Mononuclear cell (primary cell): Measurements from ENCODE around the gene CNOT6. TPM values are rescaled to one million over a fixed set of nuclear protein-coding genes. Genes with fewer than 3 reads are reported as not detected.
"Not testable (repeated sequence)": the region's sequence is repeated elsewhere in the genome, so short reads cannot be mapped to it uniquely, and the experiment has no call there.

Experiments
- H3K27me3 ChIP-seq: 2 replicates; pipeline ENCODE4 v1.6.0; 2011; ENCODE audit warnings: low read length, control low read depth; ENCODE audit not compliant: insufficient read depth
- H3K4me1 ChIP-seq: 2 replicates; pipeline ENCODE4 v1.5.1; 2011; ENCODE audit warnings: mild to moderate bottlenecking, low read length, control low read depth; ENCODE audit not compliant: insufficient read depth
- H3K4me3 ChIP-seq: 2 replicates; pipeline ENCODE4 v1.5.1; 2011; ENCODE audit warnings: mild to moderate bottlenecking, low read length, moderate library complexity
- H3K9me3 ChIP-seq: 2 replicates; pipeline ENCODE4 v1.5.1; 2011; ENCODE audit warnings: low read depth, mild to moderate bottlenecking, control low read depth, low read length
- total RNA-seq: library from RNA; depleted of rRNA; stranded (reverse); fragments of >200 nt; gene quantifications from one replicate; pipeline ENCODE4 v1.2.3, GENCODE V29; 2012

Gene CNOT6
- total RNA-seq, 1 donor: 8.1 TPM

DNA sequence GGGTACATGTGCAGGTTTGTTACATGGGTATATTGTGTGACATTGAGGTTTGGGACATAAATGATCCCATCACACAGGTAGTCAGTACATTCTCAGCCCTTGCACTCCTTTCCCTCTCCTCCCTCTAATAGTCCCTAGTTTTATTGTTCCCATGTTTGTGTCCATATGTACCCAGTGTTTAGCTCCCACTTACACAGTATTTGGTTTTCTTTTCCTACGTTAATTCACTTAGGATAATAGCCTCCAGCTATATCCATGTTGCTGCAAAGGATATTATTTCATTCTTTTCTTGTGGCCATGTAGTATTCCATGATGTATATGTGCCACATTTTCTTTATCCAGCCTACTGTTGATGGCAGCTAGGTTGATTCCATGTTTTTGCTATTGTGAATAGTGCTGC, 27.4 kb downstream of the CNOT6 start:
- no peak overlapping the region for H3K4me3 ChIP-seq
- H3K4me1 ChIP-seq: peaks cover 45% of the 10 kb centered on the region

DNA sequence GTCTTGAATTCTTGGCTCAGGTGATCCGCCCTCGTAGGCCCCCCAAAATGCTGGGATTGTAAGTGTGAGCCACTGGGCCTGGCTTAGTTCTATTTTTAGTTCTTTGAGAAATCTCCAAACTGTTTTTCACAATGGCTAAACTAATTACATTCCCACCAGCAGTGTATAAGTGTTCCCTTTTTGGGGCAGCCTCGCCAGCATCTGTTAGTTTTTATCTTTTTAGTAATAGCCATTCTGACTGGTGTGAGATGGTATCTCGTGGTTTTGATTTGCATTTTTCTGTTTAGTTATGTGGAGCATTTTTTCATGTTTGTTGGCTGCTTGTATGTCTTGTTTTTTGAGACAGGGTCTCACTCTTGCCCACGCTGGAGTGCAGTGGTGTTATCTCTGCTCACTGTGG, 28.2 kb downstream of the CNOT6 start:
- Histone ChIP-seq H3K4me3 (no peak overlapping the region), H3K27me3 (no peaks in the 10 kb centered on the region), H3K9me3 (no peaks in the 10 kb centered on the region), H3K4me1 (peaks cover 45% of the 10 kb centered on the region)

More for the DNA sequence above, 27.4 kb downstream of the CNOT6 start:
- H3K9me3 ChIP-seq: no peaks in the 10 kb centered on the region
- H3K27me3 ChIP-seq: no peaks in the 10 kb centered on the region

DNA sequence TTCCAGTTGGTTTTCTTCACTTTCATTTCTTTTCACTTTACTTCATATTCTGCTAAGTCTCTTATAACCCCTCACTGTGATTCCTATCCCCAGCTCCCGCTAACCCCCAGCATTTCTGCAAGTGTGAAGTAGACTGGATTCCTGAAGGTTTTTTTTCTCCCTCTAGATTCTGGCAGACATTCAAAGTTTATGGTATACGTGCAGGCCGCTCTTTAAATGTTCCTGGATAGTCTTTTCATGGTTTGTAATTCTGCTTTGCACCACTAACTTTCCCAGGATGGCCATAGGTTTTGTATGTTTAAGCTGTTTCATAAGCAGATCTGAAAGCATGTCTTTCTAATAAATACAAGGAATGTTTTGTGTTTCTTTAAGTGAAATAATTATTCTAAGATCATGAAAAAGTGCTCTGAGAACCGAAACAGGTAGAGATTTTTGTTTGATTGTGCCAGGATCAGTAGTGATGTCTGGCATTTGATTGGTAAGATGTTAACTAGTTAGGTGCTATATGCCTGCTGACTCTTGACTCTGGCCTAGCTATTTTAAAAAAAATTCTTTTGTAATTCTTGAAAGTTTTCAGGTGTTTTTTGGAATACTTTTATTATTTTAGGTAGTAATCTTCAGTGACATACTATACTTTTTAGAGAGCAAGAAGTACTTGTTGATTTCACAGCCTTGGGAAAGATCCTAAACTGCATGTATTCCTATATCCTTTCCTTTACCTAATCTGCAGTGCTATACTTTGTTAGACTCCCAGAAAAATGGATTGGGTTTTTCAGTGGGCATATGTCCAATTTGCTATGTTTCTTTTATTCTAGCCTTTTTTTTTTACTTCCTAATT, 29.7 kb downstream of the CNOT6 start:
- H3K4me1 ChIP-seq: peaks cover 40% of the 10 kb centered on the region
- H3K4me3 ChIP-seq: no peak overlapping the region
- no peaks in the 10 kb centered on the region for H3K27me3 ChIP-seq
- no peaks in the 10 kb centered on the region for H3K9me3 ChIP-seq

DNA sequence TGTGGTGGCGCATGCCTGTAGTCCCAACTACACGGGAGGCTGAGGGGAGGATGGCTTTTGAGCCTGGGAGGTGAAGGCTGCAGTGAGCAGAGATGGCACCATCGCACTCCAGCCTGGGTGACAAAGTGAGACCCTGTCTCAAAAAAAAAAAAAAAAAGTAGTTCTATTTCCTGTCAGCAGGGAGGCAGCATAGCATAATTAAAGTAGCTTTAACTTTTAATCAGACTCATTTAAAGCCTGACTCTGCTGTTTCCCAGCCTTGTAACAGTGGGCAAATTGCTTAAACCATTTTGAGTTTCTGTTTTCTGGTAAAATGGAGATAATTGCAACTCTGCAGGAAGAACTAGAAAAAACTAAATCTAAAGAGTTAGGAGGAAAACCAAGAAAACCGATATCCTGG, 31.2 kb downstream of the CNOT6 start:
- H3K9me3 ChIP-seq: no peaks in the 10 kb centered on the region
- H3K4me1 ChIP-seq: peaks cover 28% of the 10 kb centered on the region
- H3K27me3 ChIP-seq: no peaks in the 10 kb centered on the region
- no peak overlapping the region for H3K4me3 ChIP-seq

DNA sequence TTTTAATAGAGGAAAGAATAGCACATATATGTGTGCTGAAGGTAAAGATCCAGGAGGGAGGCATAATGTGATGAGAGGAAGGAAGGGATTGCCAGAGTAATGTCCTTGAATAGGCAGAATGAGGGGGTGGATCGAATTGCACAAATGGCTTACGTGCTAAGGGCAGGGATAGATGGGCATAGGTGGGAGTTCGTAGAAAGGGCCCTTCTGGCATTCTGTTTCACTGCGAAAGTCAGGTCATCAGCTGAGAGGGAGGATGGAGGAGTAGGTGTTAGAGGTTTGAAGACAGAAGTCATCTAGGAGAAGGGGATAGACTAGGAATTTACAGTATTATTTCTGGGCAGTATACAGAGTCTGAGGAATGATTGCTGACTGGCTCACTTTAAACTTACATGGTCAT, 32.1 kb downstream of the CNOT6 start:
- no peak overlapping the region for H3K4me3 ChIP-seq
- peaks cover 27% of the 10 kb centered on the region for H3K4me1 ChIP-seq
- H3K27me3 ChIP-seq: no peaks in the 10 kb centered on the region
- no peaks in the 10 kb centered on the region for H3K9me3 ChIP-seq

DNA sequence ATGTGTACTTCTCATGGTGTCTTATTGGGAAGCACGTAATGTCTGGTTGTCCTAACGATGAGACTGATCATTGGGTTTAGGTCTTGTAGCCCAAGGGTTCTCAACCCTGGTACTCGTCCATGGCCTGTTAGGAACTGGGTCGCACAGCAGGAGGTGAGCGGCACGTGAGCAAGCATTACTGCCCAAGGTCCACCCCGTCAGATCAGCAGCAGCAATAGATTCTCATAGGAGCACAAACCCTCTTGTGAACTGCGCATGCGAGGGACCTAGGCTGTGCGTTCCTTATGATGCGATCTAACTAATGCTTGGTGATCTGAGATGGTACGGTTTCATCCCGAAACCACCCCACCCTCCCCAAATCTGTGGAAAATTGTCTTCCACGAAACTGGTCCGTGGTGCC, 33.5 kb downstream of the CNOT6 start:
- H3K4me1 ChIP-seq: peaks cover 17% of the 10 kb centered on the region
- no peak overlapping the region for H3K4me3 ChIP-seq
- H3K9me3 ChIP-seq: no peaks in the 10 kb centered on the region
- H3K27me3 ChIP-seq: no peaks in the 10 kb centered on the region

DNA sequence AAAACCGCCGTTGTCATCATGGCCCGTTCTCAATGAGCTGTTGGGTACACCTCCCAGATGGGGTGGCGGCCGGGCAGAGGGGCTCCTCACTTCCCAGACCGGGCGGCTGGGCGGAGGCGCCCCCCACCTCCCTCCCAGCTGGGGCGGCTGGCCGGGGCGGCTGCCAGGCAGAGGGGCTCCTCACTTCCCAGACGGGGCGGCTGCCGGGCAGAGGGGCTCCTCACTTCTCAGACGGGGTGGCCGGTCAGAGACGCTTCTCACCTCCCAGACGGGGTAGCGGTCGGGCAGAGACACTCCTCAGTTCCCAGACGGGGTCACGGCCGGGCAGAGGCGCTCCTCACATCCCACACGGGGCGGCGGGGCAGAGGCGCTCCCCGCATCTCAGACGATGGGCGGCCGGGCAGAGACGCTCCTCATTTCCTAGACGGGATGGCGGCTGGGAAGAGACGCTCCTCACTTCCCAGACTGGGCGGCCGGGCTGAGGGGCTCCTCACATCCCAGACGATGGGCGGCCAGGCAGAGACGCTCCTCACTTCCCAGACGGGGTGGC, 36.9 kb downstream of the CNOT6 start:
- H3K4me3 ChIP-seq, H3K9me3 ChIP-seq, H3K27me3 ChIP-seq, H3K4me1 ChIP-seq: not testable (repeated sequence)

DNA sequence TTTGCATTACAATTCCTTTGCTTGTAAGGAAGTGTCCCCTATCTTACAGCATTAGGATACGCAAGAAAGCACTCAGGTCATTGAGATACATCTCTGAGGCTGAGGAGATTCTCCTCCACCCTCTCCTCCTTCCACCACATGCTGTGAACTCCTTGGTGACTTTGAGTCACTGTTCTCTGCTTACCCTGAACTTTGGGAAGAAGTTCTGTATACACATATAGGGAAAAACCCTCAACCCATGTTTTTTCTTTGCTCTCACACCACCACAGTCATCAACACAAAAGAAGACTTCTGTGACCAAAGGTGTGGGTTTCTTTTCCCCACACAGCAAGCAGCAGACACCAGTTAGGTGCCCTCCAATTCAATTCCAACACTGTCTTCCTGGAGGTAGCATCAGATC, 38.1 kb downstream of the CNOT6 start:
- Histone ChIP-seq H3K4me1 (no peaks in the 10 kb centered on the region), H3K9me3 (no peaks in the 10 kb centered on the region), H3K27me3 (no peaks in the 10 kb centered on the region), H3K4me3 (no peak overlapping the region)

DNA sequence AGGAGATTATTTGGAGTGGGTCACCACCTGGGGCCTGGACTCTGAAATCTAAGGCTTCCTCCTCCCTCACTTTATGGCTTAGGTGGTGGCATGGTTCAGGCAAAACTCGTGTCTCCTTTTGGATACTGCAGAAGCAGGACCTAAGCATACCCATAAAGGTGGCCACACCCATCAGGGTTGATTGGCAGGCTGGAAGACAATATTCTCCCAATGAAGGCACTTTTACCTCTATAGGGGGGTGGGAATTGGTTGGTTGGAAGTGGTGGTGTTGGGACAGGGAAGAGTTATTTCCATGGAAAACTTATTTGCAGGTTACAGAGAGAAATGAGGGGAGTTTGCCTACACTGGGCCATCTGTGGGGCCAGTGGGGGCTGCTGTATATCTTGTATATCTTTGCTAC, 39.7 kb downstream of the CNOT6 start:
- no peak overlapping the region for H3K4me3 ChIP-seq

DNA sequence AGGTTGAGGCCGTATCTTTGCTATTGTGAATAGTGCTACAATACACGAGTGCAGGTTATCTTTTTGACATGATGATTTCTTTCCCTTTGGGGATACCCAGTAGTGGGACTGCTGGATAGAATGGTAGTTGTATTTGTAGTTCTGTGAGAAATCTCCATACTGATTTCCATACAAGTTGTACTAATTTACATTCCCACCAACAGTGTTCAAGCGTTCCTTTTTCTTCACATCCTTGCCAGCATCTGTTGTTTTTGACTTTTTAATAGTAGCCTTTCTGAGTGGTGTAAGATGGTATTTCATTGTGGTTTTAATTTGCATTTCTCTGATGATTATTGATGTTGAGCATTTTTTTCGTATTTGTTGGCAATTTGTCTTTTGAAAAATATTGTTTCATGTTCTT, 41.4 kb downstream of the CNOT6 start:
- no peaks in the 10 kb centered on the region for H3K4me1 ChIP-seq
- no peaks in the 10 kb centered on the region for H3K9me3 ChIP-seq
- no peaks in the 10 kb centered on the region for H3K27me3 ChIP-seq
- H3K4me3 ChIP-seq: no peak overlapping the region

More for the DNA sequence above, 39.7 kb downstream of the CNOT6 start:
- Histone ChIP-seq H3K9me3 (no peaks in the 10 kb centered on the region), H3K27me3 (no peaks in the 10 kb centered on the region), H3K4me1 (no peaks in the 10 kb centered on the region)

DNA sequence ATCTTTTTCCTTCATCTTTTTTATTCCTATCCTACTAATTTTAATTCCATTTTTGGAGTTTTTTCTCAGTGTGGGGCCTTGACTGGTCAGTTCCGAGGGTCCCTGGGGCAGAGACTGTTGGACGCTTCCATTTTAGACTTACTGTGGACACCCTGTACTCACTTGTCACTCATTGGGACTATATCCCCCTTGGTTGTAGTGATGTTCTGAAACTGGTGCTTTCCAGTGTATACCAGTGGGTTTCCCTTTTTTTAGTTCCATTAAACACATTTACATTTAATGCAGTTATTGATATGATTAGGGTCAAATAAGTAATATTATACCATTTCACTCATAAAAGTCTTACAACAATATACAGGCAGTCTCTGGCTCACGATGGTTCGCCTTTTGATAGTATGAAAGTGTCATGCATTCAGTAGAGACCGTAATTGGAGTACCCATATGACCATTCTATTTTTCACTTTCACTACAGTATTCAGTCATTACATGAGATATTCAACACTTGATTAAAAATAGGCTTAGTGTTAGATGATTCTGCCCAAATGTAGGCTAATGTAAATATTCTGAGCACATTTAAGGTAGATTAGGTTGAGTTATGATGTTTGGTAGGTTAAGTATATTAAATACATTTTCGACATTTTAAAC, 46.0 kb downstream of the CNOT6 start:
- H3K4me1 ChIP-seq: no peaks in the 10 kb centered on the region
- H3K9me3 ChIP-seq: no peaks in the 10 kb centered on the region
- H3K27me3 ChIP-seq: no peaks in the 10 kb centered on the region
- H3K4me3 ChIP-seq: no peak overlapping the region

DNA sequence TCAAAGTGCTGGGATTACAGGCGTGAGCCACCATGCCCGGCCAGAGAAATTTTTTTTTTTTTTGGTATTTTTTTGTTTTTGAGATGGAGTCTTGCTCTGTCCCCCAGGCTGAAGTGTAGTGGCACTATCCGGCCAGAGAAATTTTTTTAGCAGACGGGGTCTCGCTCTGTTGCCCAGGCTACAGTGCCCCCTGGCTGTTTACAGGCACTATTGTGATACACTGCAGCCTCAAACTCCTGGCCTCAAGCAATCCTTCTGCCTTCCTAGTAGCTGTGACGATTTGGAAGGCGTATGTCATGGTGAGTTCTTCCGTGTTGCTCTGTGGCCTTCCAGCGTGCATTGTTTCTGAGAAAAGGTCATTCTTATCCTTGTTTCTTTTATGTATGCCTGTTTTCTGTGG, 47.5 kb downstream of the CNOT6 start:
- no peak overlapping the region for H3K4me3 ChIP-seq
- H3K27me3 ChIP-seq: no peaks in the 10 kb centered on the region
- no peaks in the 10 kb centered on the region for H3K4me1 ChIP-seq
- no peaks in the 10 kb centered on the region for H3K9me3 ChIP-seq

DNA sequence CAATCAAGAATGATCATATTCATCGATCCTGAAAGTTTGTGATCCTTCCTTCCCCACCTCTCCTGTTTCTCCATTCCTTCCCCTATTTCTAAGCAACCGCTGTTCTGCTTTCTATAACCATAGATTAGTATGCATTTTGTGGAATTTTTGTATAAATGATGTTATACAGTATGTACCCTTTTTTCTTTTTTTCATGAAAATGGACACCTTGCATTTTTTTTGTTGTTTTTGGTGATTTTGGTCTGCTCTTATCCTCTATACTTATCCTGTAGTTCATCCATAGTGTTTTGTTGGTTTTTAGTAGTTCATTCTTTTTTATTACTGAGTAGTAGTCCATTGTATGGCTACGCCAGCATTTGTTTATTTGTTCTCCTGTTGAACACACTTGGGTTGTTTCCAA, 51.1 kb downstream of the CNOT6 start:
- no peaks in the 10 kb centered on the region for H3K4me1 ChIP-seq
- no peaks in the 10 kb centered on the region for H3K9me3 ChIP-seq
- no peak overlapping the region for H3K4me3 ChIP-seq
- no peaks in the 10 kb centered on the region for H3K27me3 ChIP-seq

DNA sequence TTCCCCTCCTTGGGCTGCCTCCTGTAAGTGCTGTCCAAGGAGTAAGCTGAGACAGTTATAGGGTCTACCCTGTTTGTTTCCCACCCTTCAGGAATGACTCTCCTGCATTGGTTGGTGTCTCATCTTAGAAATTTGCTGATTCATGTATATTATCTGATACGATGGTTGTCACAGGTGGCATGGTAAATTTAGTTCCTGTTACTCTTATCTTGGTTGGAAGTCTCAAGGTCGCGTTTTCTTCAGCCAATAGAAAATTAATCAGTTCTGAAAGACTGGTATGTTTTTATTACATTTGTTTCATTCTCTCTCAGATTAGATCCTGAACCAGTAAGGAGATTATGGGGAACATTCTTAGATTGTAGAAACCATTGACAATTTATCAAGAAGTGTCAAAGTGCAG, 54.4 kb downstream of the CNOT6 start:
- H3K4me3 ChIP-seq: no peak overlapping the region
- H3K27me3 ChIP-seq: no peaks in the 10 kb centered on the region
- H3K4me1 ChIP-seq: no peaks in the 10 kb centered on the region
- no peaks in the 10 kb centered on the region for H3K9me3 ChIP-seq

DNA sequence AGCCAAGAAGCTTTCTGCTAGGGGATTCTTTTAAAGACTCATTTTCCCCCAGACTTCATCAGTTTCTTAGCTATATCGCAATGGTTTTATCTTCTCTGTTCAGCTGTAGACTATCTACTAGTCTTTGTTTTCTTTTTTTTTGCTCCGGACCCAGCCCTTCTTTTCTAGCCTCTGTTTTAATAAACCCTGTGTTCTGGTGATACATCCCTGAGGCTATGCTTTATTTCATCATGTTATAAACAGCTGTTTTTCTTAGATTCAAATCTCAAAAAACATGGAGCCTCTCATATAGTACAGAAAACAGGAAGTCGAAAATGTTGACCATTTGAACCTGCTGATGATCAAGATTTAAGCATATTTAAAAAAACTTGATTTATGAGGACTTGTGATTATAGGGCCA, 59.4 kb downstream of the CNOT6 start:
- H3K4me1 ChIP-seq: no peaks in the 10 kb centered on the region
- no peaks in the 10 kb centered on the region for H3K9me3 ChIP-seq
- no peak overlapping the region for H3K4me3 ChIP-seq
- no peaks in the 10 kb centered on the region for H3K27me3 ChIP-seq
